GM18868 (cell line): ENCODE data around the gene RPL12.

ENCODE experiments used
- ATAC-seq: cut with Tn5 transposase; IDR thresholded peaks from one replicate; pipeline ENCODE4 v1.9.1; 2021; ENCODE audit warnings: mild to moderate bottlenecking, moderate library complexity; ENCODE audit not compliant: unreplicated experiment

RPL12 gene

DNA sequence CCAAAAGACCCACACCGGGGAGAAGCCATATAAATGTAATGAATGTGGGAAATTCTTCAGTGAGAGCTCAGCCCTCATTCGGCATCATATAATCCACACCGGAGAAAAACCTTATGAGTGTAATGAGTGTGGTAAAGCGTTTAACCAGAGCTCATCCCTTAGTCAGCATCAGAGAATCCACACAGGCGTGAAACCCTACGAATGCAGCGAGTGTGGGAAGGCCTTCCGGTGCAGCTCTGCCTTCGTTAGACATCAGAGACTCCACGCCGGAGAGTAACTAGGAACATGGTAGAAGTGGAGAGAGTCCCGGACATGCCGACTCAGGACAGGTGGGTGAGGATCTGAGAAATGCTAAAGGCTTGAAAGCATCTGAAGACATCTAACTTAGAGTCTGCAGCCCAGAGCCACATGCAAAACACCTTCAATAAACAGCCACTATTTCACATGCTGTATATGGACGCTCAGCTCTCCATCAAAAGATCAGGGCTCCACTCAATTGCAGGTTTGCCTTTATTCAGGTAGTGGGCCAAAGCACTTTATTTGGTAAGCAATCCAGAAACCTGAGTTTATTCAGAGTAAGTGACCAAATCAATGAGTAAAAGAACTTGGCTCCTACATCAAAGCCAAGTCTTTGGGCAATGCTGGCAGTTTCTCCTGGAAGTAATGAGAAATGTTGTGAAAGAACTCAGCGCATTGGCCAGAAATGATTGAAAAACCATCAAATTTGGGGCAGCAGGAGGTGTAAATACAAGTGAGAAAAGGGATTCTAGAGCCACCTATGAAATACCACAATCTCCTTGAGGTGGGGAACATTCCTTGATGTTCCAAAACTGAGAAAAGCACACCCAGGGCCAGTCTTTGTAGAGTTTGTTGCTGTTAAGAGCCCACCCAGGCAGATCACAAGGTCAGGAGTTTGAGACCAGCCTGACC, 6.0 kb downstream of the RPL12 start:
- ATAC-seq: no peak

DNA sequence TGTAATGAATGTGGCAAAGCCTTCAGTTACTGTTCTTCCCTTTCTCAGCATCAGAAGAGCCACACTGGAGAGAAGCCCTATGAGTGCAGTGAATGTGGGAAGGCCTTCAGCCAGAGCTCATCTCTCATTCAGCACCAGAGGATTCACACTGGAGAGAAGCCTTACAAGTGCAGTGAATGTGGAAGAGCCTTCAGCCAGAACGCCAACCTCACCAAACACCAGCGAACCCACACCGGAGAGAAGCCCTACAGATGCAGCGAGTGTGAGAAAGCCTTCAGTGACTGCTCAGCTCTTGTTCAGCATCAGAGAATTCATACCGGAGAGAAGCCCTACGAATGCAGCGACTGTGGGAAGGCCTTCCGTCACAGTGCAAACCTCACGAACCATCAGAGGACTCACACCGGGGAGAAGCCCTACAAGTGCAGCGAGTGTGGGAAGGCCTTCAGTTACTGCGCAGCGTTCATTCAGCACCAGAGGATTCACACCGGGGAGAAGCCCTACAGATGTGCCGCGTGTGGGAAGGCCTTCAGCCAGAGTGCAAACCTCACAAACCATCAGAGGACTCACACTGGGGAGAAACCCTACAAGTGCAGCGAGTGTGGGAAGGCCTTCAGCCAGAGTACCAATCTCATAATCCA, 6.8 kb downstream of the RPL12 start:
- ATAC-seq: no peak

DNA sequence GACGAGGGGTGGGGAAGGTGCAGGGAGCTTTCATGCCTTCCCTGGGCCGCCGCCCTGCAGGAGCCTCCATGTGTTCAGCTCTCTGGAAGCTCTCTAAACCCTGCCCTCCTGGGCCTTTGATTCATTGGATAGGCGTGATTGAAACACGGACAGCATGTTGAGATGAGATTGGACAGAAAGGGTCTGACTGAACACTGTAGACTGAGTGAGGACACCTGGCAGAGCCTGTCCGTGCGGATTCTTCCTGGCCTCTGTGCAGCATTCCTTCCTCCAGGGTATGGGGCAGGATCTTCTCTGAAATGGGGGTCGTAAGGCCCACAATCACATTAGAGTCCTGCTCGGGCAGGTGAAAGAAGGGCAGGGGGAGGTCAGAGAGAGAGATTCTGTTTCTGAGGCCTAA, 12.8 kb downstream of the RPL12 start:
- ATAC-seq: no peak

DNA sequence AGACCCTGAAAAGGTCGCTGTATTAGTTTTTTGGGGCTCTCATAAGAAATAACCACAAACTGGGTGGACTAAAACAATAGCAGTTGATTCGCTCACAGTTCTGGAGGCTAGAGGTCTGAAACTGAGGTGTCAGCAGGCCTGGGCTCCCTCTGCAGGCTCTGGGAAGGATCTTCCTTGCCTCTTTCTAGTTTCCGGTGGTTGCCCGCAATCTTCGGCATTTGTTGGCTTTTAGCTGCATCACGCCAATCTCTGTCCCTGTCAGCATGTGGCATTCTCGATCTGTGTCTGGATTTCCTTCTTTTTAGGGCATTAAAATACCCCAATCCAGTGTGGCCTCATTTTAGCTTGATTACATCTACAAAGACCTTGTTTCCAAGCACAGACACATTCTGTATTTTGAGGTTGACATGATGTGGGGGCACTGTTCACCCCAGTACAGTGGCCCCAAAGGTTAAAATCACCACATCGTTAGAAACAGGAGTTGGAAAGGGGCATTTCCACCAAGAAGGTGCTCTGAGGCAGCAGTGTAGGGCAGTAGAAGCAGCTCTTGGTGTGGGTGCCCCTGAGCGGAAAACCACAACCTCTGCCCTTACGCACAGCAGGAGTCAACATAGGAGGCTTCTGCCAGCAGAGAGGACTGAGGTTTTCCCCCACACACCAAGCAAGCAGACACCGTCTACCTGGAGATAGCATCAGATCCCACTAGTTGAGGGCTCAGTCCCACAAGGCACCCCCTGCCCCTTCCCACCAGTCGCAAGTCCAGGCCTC, 13.5 kb downstream of the RPL12 start:
- no peak for ATAC-seq

DNA sequence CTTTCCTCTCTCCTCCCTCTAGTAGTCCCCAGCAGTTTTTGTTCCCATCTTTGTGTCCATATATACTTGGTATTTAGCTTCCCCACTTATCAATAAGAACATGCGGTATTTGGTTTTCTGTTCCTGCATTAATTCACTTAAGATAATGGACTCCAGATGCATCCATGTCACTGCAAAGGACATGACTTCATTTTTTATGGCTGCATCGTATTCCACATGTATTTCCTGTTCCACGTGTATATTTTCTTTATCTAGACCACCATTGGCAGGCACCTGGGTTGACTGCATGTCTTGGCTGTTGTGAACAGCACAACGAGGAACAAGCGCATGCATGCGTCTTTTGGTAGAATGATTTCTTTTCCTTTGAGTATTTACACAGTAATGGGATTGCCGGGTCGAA, 20.8 kb downstream of the RPL12 start:
- ATAC-seq: no peak

DNA sequence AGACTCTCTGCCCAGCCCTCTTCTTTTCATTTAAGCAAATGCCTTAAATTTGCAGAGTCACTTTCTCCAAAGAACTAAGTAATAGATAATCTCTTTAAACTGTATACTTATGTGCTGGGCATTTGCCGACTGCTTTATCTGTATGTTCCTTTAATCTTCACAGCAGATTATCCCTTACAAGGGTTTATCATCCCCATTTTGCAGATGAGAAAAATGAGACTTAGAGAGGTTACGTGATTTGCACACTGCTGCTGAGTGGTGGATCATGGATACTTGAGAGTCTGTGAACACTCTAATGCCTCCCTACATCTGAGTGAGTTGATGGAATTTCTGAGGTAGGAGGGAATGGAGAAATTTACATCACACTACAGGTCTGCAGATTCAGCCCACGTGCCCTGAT, 22.9 kb downstream of the RPL12 start:
- ATAC-seq: no peak

DNA sequence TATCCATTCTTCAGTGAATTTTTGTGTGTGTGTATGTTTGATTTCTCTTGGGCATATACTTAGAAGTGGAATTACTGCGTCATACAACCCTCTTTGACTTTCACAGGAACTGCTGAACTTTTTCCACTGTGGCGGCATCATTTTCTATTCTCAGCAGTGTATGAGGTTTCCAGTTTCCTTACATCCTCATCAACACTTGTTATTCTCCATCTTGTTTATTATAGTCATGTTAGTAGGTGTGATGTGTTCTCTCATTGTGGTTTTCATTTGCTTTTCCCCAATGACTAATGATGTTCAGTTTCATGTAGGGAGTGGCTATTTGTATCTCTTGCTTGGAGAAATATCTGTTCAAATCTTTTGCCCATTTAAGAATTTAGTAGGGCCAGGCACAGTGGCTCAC, 24.4 kb downstream of the RPL12 start:
- no peak for ATAC-seq

DNA sequence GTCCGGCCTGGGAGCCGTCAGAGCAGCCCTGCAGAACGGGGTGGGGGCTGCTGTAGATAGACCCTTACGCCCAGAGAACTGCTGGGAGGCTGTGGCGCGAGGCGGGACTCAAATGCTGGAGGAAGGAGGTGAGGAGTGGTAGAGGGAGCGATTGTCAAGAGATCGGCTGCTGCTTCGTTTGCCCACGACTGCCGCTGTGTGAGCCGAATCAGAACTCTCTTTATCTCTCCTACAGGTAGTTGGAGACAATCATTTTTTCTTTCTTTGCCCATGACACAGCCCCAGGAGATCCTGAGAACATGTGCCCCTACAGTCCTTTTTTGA, 26.6 kb downstream of the RPL12 start:
- ATAC-seq: no peak

DNA sequence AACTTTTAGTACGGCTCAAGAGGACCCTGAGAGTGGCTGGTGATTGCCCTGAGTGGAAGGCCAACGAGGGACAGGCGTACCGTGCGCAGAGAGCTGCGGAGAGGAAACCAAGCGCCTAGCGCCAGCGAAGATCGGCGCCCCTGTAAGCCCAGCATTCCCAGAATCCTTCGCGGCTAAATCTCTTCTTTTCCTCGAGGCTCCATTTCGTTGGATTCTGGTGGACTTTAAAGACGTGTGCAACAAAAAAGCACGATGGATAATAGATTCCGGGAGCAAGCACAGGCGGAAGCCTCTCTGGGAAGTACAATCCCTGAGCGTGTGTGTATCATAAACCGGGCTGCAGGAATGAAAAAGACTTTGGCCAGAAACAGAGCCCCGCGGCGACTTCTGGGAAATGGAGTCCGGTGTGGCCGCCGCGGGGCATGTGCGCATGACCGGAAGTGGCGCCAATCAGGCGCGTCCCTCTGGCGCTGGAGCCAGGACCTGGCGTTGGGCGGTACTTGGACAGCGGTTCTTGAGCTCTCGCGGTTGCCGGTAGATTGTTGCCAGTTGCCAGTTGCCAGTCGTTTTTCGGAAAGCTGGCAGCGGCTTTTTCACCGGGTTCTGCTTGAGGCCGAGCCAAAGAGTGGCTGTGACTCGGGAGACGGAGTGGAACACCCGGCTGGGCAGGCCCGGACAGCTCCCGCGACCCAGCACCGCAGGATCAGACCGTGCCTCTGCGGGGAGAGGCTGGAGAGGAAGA, 27.1 kb downstream of the RPL12 start, which contains the start of gene ZNF79:
Gene ZNF79 (plus strand): TSS at position 449 of the 742 bp plus-strand sequence. CDS start 406 bp downstream, outside the sequence.
- peak; percentile 88 for ATAC-seq

DNA sequence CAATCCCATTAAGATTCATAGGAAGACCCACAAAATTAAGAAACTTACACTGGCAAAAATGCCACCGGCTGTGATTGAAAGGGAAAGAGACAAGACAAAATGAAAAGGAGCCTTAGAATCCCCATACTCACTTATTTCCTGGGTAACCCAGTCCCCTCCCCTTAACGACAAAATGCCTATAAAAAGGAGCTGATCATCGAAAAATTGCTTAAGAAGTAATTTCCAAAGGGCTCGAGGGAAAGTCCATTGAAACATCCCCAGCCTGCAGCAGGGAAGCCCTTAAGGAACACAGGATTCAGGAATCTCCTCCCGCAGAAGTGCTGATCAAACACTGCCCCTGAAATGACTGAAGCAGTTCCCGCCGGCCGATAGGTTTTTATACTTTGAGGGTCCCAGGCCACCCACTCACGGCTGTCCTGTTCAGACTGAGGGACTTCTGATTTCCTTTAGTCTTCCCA, 27.7 kb downstream of the RPL12 start:
- no peak for ATAC-seq

DNA sequence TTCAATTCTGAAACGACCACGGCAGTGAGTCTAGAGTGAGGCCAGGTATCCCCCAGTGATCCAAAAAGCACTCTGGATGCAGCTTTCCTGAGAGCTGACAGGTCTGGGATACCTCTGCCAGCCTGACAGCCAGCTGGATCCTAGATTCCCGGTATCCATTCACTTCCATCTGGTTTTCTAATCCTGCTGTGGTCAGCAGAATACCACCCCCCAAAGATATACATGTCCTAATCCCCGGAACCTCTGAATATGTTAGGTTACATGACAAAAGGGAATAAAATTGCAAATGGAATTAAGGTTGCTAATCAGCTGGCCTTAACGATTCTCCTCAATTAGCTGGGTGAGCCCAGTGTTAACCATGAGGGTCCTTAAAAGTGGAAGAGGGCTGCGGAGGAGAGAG, 28.4 kb downstream of the RPL12 start:
- ATAC-seq: no peak

DNA sequence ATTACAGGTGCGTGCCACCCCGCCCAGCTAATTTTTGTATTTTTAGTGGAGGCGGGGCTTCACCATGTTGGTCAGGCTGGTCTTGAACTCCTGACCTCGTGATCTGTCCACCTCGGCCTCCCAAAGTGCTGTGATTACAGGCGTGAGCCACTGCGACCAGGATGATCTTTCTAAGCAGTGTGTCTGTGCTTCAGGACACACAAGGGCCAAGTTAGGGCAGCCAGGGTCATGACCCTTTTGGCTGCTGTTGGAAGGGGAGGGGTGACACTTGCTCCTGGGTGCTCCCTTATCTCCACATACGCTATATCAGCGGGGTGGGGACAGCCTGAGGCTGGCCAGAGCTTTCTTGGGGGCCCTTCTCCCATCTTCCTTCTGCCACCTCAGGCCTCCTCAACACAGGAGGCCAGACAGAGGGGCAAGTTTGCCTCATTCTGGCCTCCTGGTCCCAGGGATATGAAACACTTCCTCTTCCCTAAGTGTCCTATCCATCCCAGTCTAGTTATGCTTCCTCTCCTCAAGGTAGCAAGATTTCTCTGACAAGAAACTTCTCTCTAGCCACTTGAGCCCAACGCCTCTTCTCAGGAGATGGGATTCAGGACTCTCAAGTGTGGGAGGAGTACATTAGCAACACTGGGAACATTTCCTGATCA, 28.9 kb downstream of the RPL12 start:
- ATAC-seq: no peak

DNA sequence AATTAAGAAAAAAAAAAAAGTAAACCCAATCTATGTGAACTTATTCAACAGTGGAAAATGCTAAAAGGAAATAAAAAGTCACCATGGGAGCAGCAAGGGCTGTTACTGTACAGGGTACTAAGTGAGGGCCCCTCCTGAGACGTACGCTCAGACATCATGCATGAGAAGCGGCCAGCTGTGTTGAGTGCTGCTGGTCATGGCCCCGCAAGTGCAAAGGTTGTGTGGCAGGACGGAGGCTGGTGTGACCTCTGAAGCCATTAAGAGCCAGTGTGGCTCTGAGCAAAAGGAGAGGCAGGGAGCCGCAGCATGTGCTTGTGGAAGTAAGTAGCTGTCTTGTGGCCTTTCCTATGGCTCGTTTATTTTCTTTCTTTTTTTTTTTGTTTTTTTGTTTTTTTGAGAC, 30.1 kb downstream of the RPL12 start:
- ATAC-seq: no peak

DNA sequence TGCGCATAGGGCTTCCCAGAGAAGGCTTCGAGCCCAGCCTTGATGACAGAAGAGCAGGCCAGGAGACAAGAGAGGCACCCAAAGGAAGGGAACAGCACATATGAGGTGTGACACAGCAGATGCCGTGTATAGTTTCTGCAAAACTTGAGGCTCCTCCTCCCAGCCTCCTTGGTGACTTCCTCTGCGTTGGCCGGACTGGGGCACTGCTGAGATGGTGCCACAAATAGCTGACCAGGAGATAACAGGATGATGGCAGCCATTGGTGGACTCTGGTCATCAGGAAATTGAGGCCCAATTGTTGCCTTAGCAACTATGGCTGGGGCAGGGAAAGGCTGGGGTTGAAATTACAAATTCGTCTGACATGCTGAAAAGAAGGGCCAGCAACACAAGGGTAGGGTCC, 31.9 kb downstream of the RPL12 start:
- no peak for ATAC-seq

DNA sequence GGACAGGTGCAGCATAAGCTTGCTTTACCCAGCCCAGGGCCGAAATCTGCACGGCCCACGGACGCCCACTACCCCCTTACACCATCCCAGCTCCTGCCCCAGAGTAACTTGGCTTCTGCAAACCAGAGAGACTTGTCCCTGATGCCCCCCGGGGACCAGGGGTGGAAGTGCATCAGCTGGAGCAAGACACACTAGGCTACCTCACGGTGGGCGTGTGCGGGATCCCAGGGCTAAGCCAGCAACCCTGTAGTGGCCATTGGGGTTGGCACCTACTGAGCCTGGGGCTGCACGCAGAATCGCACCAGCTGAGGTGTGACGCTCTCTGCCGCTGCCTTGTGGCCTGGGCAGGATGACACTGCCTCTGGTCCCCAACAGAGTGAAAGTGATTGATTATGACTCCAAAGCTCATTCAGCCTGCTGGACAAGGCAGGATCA, 33.2 kb downstream of the RPL12 start:
- ATAC-seq: no peak

DNA sequence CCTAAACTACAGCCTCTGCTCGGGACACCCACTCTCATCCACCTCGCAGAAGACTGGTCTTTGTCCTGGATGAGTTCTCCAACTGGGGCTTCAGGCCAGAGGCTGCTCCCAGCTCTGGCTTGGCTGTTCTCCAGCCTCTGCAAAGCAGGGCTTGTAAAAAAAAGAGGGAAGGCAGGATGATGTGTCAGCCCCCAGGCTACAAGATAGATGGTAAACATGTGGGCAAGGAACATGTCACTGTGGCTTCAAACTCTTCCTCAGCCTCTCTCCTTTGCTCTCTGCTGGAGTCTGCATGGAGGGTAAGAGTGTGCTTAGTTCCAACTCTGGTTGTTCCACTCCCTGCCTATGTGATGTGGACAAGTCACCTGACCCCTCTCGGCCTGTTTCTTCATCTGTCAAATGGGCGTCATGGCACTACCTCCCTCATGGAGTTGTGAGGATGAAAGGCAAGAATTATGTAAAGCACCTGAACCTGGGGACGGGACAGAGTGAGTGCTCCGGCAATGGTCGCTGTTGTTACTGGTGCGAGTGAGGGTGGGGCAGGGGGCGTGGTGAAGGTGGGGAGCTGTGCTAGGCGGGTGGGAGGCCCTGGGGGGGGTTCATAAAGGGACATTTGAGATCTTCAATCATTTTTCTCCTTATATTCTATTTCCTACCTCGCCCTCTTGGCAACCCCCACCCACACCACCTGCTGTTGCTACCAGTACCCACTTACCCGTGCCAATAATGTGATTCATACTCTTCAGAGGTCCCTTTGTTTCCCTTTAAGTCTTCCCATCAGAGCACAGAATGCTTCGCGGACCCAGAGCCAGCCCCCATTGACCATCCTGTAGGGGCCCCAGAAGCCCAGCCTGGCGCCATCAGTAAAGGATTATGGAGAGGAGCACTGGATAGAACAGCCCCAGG, 33.8 kb downstream of the RPL12 start:
- no peak for ATAC-seq

DNA sequence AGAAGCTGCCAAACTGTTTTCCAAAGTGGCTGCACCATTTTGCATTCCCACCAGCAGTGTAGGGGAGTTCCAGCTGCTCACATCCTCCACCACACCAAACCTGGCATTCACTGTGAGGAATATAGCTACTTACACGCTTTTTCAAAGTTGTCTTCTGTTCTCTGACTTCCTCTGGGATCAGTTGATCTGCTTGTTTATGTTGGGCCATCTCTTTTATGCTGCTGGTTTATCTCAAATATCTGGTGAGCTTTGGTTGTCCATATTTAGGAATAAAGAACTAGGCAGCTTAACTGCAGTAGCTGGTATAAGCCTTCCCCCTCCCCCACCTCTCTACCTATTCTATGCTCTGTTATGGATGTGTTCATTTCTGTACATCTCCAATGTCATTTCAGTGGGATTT, 35.5 kb downstream of the RPL12 start:
- ATAC-seq: no peak

DNA sequence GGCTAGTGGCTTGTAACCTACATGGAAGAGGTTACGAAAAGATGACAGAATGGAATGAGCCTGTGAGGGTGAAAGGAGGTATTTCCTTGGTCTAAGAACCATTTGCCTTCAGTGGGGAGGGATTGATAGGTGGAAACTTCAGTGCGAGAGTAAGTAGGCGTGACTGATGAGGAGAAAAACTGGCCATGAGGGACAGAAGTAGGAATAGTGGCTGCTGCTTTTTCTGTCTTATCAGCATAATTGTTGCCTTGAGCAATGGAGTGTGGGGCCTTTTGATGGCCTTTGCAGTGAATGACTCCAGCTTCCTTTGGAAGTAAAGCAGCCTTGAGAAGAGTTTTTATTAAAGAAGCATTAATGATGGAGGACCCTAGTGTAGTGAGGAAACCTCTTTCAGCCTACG, 36.1 kb downstream of the RPL12 start:
- ATAC-seq: no peak

DNA sequence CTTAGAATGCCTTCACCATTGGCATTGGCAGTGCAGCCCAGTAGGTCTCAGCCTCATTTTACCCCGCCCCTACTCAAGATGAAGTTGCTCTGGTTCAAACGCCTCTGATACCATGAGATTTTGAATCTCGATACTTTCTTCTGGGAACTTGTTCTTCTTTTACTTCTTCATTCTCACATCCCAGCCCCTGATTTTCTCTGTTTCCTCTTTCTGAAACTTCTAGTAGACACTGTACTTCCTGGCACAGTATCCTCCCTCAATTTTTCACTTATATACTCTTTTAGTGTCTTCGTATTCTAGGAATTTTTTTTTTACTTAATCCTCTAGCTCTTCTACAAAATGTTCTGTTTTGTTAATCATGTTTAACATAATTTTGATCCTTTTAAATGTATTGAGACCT, 40.1 kb downstream of the RPL12 start:
- no peak for ATAC-seq
